Hepatic stellate cell (primary cell): Measurements from ENCODE around the gene CIT.
"Not testable (repeated sequence)": the region's sequence is repeated elsewhere in the genome, so short reads cannot be mapped to it uniquely, and the experiment has no call there.

ENCODE experiments used
- DNase-seq: peaks from one replicate; pipeline ENCODE4 v3.0.0; 2011; ENCODE audit warnings: low spot score

The CIT gene

DNA sequence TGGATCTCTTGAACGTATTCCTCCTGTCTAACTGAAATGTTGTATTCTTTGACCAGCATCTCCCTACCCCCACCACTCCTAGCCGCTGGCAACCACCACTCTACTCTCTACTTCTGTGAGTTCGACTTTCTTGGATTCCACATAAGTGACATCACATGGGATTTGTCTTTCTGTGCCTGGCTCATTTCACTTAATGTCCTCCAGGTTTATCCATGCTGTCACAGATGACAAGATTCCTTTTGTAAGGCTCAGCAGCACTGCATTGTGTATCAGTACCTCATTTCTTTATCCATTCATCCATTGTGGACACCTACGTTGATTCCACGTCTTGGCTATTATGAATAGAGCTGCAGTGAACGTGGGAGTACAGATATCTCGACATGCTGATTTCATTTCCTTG, 198.7 kb downstream of the CIT start:
- DNase-seq: no peak

DNA sequence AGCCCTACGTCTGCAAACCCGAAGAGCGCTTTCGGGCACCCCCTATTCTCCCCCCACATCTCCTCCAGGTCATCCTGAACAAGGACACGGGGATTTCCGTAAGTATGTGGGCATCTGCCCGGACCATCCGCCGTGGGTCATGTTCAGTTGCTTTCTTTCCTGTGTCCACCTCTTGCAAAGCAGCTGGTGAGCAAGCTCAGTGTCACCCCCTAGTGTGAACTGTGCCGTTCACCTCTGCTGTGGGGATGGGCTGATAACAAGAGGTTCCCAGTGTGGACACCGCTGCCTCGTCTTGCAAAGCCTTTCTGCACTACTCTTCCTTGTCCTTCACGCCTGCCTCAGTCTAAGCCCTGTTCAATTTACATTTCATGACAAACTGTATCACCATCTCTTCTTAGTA, 200.5 kb downstream of the CIT start:
- DNase-seq: no peak

DNA sequence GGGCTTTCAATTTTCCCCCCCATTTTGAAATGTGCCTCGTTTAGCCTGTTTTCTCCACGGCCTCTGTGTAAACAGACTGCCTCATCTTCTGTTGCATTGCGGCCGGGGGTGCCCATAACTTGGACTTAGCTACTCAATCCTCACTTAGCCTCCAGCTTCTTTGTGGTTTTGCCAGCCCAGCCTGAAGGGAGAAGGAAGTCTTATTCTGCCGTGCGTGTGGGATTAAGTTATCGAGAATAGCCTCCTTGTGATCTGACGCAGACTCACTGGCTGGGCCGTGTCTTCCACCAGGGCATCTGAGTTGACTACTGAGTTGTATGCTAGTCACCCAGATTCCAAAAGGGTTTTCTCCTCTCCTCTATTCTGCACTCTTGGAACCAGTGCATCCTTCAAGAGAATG, 201.1 kb downstream of the CIT start:
- DNase-seq: no peak

DNA sequence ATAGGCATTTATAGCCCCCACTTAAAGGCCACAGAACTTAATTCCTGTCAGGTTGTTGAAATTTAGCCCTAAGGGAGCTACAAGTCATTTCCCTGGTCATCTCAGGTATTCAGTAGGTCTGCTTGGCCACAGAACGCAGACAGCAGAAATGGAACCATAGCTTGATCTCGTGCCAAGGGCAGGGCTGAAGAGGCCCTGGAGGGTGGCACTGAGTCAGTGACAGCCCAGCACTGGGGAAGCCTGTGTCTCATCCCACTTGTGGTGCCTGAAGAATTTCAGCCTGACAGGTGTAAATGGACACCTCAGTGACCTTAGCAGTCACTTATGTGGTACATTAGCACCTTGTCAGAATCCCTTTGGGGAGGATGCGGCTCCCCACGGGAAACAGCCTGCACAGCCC, 202.6 kb downstream of the CIT start:
- DNase-seq: no peak

DNA sequence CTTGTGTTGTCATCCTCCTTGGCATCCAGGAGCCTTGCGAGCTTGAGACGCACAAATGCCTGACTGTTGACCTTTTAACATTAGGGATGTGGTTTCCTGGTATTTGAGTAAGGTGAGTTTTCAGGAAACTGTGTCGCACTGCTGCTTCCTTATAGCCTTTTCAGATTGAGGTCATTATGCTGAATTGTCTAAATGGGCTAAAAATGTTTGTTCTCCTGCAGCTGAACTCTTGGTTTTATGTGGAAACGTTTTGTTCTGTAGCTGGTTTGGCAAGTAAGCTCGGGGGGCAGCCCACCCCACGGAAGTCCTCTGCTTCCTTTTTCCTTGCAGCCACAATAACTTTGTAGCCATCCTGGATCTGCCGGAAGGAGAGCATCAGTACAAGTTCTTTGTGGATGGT, 203.5 kb downstream of the CIT start:
- no peak for DNase-seq

DNA sequence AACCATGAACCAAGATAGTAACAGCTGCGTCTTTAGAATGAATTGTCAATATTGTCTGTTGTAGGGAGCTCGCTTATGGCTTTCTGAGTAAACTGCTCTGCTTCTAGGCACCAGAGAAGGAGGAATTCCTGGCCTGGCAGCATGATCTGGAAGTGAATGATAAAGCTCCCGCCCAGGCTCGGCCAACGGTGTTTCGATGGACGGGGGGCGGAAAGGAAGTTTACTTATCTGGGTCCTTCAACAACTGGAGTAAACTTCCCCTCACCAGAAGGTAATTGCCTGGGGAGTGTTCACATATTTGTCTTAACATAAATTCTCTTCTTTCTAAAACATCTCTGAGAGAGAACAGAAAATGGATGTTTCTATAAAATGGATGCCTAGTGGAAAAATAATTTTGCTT, 204.9 kb downstream of the CIT start:
- no peak for DNase-seq

DNA sequence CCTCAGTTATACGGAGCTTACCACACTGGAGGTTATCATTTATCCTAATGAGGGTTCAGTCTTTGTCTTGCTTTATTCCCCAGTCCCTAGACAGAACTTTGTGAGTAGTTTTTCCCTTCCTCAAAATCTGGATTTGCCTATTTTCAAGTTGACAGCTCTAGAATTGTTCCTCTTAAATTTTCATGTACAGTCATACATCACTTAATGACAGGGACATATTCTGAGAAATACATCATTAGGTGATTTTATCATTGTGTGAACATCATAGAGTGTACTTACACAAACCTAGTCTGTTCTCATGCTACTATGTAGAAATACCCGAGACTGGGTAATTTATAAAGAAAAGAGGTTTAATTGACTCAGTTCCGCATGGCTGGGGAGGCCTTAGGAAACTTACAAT, 206.1 kb downstream of the CIT start:
- DNase-seq: no peak

DNA sequence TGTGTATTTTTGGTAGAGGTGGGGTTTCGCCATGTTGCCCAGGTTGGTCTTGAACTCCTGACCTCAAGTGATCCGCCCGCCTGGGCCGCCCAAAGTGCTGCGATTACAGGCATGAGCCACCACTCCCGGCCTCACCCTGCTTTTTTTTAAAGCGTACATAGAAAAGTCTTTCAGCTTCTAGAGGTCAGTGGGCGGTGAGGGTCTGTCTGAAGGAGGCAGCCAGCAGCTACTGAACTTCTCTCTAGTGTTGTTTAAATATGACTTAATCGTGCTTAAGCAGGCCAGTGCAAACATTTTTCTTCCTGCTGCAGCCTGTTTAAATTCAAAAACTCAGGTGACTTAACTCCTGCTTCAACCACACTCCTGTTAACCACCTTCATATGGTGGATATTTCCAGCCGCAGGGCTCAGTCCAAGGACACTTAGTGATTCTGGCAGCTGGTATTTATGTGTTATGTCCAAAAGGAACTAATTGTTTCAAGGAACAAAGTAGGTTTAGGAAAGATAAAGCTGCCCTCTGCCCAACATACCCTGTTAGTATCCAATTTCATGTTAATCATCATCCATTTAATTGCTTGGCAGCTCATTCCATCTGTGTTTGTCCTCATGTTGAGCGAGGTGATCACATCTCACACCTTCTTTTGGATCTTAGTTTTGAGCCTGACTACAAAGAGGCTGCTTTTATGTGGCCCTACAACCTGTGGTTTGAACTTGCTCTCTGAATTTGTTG, 207.2 kb downstream of the CIT start:
- DNase-seq: no peak

DNA sequence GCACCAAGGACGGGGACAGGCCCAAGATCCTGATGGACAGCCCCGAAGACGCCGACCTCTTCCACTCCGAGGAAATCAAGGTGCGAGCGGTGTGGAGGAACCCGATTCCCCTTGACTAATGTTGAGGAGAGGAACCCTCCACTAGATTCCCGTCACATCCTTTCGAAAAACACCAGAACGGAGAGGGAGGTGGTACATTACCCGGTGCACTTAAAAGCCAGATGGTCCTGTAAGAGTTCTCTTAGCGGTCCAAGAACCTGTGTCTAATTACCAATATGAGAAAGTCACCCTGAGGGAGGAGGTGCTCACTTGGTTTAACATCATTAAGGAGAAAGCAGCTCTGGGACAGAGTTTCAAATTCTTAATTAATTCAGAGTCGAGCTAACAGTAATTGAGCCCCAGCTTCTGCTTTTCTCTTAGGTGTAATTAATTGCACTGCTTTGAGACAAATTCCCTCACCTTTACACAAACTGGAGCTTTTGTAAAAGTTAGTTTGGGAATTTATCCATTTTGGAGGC, 208.7 kb downstream of the CIT start:
- DNase-seq: peak; percentile 18

DNA sequence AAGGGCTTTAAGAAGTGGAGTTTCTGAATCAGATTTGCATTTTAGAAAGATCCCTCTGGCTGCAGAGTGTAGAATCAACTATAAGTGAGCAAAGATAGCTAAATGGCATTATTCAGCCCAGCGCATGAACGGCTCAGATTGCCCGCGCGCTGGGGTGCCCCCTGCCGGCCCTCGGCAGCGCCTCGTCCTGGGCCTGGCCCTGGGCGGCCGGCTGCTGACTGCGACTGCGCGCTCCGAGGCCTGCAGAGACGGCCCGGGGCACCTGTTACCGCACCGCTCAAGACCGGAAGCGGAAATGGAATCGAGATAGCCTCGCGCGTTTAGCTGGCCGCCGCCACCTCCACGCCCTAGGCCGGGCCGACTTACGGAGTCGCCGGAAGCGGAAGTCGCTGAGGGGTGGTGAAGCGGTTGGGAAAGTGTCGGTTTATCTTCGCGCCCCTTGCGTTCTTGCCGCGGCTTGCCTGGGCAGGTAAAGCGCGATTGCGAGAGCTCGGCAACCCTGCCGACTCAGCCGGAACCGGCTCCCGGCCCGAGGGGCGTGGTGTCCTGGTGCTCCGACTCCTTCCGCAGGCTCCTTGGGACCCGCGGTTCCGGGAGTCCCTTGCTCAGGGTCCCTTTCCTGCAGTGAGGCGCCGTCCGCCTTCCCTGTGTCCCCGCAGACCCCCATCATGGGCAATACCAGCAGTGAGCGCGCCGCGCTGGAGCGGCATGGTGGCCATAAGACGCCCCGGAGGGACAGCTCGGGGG, 209.4 kb downstream of the CIT start, which contains the start of gene PRKAB1:
TSS of gene PRKAB1 (plus strand) at position 557 of the 747 bp plus-strand sequence. CDS start at position 669, 112 bp downstream.
- peak; percentile 98 for DNase-seq

DNA sequence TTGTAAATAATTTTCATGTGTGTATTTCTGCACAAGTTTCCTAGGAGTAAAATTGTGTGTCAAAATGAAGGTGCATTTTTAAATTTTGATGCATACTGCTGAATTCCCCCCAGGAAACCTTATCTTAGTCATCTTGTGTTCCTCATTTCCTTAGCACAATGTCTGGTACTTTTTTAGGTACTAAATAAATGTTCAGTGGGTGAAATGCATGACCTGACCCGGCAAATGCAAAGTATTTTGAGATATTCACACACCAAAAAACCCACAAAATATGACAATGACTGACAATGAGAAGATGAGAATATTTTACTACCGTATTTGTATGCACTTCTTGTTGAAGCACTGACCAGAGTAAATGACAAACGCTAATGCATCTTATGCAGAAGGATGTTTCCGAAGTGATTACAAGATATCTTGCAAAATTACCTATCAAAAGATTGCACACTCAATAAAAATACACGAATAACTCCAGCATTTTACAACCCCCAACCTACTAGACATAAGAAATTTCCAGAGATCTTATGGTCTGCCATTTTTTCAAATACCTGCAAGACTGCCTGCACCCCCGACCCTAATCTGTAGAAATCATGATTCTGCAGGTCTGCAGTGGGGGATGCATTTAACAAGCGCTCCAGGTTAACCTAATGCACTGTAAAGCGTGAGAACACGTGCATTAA, 210.1 kb downstream of the CIT start:
- DNase-seq: no peak

DNA sequence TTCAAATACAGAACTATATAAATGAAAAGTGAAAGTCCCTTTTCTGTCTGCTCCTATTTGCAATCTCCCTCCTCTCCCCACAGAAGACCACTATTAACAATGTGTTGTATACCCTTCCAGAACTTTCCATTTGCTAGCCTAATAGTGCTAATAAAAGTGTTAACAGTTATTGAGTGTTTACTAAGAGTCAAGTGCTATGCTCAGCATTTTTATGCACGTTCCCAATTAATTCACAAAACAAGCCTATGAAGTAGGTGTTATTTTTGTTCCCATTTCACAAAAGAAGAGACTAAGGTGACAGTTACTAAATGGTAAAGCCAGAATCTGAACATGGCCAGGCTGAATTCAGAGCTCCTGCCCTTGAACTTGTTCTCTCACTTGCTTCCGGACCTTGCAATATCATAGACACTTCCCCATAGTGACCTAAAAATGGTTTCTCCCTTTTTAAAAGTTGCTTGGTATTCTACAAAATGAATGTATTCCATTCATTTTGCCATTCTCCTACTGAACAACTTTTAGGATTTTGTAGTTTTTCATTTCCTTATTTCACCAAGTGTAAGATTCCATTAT, 210.8 kb downstream of the CIT start:
- DNase-seq: no peak

DNA sequence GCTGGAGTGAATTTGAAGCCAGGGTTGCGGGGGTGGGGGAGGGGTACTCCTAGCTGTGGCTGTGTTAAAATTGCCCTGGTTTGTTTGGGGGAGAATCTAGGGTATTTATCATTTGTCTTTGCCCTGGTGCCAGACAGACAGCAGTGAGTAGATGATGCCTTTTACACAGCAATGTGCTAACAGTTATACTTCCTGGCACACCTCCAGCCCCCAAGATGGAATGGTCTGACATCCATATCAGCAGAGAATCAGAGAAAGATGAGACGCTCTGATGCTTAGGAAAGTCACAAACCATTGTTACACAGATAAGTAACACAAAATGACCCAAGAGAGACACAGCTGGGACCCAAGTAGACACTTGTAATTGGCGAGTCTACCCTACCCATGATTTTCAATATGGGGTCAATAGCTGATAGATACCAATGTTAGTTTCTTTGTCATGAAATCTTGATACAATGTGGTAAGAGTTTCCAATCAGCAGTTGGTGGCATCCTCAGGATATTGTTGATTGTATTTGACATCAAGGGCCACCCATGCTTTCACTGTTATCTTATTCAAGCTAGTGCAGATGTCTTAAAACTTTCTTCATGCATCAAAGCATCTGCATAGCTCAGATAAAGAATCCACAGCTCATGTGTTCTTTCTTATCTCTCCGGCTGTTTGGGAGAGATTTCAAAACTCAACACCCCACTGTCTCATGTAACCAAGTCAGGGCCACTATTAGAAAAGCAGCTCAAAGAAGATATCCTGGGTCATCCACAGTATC, 211.8 kb downstream of the CIT start:
- DNase-seq: no peak

DNA sequence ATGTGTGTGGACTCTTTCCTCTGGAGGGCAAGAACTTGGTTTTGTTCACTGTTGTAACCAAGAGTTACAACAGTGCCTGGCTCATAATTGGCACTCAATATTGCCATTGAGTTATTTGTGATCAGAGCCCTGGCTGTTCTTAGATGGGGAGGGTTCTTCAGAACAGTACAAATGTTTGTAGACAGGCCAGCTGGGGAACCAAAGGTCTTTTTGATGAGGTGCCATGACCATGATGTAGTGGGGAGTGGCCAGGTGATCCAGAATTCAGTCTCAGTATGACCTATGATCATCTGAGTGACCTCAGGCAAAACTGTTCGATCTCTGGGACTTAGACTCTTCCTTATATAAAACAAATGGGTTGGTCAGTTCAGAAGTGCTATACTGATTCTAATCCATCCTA, 212.5 kb downstream of the CIT start:
- DNase-seq: no peak

DNA sequence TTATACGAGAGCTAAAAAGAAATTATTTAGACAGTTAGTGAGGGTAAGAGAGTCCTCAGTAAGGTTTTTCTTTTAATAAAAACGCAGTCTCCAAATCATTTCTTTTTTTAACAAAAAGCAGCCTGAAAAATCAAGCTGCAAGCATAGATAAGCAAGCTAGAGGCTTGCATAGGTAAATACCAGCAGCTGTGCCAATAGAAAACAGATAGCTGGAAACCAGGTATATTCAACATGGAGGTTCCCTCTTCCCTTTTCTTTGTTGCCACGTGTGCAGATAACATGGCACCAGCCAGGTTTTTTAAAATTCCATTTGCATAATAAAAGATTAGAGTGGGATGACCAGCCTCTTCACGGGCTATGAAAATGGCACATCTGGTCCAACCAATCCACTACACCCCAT, 215.2 kb downstream of the CIT start:
- no peak for DNase-seq

DNA sequence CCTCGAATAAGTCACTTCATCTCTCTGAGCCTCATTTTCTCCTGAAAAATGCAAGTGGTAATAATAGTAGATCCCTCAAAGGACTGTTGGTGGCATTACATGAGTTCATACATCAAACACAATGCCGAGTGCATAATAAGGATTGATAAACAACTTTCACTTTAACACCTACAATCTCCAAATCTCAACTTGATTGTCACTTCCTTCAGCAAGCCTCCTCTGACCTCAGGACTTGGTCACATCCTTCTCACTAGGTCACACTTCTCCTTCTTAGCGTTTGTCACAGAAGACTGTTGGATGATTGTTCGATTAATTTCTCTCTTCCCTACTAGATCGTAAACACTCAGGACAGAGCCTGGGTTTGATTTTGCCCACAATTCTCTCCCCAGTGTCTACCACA, 217.0 kb downstream of the CIT start:
- no peak for DNase-seq

DNA sequence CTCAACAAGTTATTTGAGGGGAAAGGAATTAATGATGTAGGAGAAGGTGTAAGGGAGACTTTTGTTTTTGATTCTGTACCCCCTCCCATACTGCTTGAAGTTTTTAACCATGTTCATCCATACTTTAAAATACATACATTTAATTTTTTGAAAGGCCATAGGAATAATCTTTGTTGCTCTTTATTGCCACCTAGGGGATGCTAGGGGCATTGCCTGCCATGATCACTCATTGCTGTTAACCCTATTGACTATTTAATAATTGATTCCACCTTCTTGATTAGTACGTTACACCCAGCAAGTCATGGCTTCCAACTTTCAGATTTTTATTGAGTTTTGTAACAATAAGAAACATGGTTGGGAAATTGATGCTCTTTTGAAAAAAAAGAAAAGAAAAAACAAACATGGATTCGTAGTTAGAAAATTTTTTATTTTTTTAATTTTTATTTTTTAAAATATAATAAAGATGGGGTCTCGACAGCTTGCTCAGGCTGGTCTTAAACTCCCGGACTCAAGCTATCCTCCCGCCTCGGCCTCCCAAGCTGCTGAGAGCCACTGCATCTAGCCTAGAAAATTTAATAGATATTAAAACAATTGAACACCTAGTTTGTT, 217.7 kb downstream of the CIT start:
- DNase-seq: peak; percentile 29

DNA sequence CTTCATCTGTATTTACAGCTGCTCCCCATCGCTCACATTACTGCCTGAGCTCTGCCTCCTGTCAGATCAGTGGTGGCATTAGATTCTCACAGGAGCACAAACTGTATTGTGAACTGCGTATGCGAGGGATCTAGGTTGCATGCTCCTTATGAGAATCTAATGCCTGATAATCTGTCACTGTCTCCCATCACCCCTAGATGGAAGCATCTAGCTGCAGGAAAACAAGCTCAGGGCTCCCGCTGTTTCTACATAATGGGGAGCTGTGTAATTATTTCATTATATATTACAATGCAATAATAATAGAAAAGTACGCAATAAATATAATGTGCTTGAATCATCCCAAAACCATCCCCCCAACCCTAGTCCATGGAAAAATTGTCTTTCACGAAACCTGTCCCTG, 219.0 kb downstream of the CIT start:
- not testable (repeated sequence) for DNase-seq

DNA sequence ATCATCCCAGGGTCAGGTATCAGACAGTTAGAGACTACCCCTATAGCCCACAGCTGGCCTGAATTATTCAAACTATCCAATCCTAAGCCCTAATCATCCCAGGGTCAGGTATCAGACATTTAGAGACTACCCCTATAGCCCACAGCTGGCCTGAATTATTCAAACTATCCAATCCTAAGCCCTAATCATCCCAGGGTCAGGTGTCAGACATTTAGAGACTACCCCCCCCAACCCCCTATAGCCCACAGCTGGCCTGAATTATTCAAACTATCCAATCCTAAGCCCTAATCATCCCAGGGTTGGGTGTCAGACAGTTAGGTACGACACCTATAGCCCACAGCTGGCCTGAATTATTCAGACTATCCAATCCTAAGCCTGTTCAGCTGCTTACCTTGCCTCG, 220.1 kb downstream of the CIT start:
- DNase-seq: not testable (repeated sequence)

DNA sequence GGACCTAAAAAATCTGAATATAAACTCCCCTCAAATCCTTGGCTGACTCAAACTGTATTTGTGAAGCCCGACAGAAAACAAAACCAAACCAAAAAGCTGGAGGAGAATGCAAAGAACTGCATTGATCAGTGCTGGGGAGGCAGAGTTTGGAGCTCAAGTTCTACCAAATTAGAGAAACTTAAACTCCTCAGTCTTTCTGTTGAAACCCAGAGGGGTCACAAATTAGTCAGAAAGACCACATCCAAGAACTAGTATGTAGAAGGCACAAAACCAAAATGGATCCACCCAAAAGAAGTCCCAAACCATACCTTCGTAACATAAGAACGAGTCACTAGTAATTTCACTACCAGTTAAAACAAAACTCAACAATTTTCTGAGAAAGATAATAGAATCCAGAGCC, 224.5 kb downstream of the CIT start:
- no peak for DNase-seq

DNA sequence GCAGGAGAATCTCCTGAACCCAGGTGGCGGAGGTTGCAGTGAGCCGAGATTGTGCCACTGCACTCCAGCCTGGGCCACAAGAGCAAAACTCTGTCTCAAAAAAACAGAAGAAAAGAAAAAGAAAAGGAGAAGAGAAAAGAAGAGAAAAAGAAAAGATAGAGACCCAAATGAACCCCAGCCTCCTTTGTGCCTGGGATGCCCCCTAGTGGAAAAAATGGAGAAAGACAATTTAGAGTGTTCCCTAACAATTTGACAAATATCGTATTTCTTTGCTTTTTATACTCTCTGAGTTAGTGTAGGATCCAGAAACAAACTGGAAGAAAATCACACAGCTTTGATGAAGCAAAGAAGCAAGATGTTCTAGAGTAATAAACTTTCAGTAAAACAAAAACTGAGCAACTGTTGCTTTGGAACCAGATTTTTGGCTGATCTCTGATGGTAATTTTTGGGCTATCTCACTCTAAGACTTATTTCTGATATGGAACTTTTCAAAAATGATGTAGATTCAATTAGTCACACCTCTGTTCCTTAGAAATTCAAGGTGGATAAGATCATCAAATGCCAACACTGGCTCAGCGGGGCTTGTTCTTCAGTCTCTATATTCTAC, 227.8 kb downstream of the CIT start:
- DNase-seq: peak; percentile 21
